ENCODE measurements around the gene NOX4. TPM values are rescaled to one million over a fixed set of nuclear protein-coding genes. Genes with fewer than 3 reads are reported as not detected.
A peak's percentile ranks its signal among the peaks of the same experiment; 100 is the strongest.

Gene NOX4
- total and polyA plus RNA-seq, 2 of the 8 experiments (the other 6 are each of a cell fraction or from before 2014, with no cell fraction given) = 2.0 to 2.3 TPM

DNA sequence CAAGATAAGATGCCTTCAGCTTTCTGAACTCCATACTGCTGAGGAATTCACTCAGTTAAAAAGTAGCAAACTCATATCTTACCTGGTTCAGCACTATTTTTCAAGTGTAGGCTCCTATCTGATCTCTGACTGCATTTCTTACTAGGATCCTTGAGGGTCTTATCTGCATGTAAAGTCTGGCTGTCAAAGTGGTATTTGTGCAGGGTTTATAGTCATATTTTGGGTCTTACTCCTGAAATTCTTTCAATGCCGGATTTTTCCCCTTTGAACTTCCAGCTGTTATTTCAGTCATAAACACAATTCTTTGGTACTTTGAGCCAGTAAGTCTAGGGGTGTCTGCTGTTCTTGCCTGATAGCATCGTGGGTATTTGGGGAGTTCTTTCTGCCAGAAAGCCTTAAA is 25.3 kb upstream of the NOX4 start:
- TF ChIP-seq GABPA (IDR thresholded peaks at IDR 0.05; ENCODE audit: borderline replicate concordance, insufficient read depth, low read length) (no peak), CHD2 (IDR thresholded peaks at IDR 0.05; ENCODE audit: low read length) (no peak), FOSL1 (IDR thresholded peaks at IDR 0.05; ENCODE audit: insufficient read depth, low read depth, low read length) (no peak), TAF1 (IDR thresholded peaks at IDR 0.05; ENCODE audit: low read depth, low read length) (no peak), RAD21 (IDR thresholded peaks at IDR 0.05 in 1 of 2, conservative IDR thresholded peaks at IDR 0.05 in 1 of 2; ENCODE audit: low read depth in 2 of 2, low read length in 2 of 2) (no peak), SIX5 (IDR thresholded peaks at IDR 0.05; ENCODE audit: low read depth, low read length) (no peak), YY1 (IDR thresholded peaks at IDR 0.05; ENCODE audit: low read depth, low read length) (no peak), KDM1A (IDR thresholded peaks at IDR 0.05; ENCODE audit: borderline replicate concordance, low read length) (no peak), SIN3A (conservative IDR thresholded peaks at IDR 0.05 in 1 of 2, IDR thresholded peaks at IDR 0.05 in 1 of 2; ENCODE audit: low read depth in 1 of 2, low read length in 2 of 2) (no peak), HDAC2 (IDR thresholded peaks at IDR 0.05; ENCODE audit: borderline replicate concordance in 1 of 2, low read depth in 2 of 2, low read length in 2 of 2) (no peak), JUND (IDR thresholded peaks at IDR 0.05; ENCODE audit: low read length) (no peak)
- H2BK120ac ChIP-seq (replicated peaks; ENCODE audit: low read depth, low read length) = no peak overlapping the region
- no peak overlapping the region for H4K91ac ChIP-seq (replicated peaks; ENCODE audit: insufficient read length, low read length)
- H3K9ac ChIP-seq (replicated peaks in 1 of 4; ENCODE audit: extremely low read depth in 1 of 4, low read depth in 3 of 4, low read length in 3 of 4) = no peak overlapping the region
- H3K23ac ChIP-seq (ENCODE audit: insufficient read length) = no peak overlapping the region
- H3K27ac ChIP-seq (ENCODE audit: low read depth, low read length) = no peak overlapping the region
- no peak overlapping the region for H3K18ac ChIP-seq (ENCODE audit: extremely low read depth, low read length)
- H4K20me1 ChIP-seq (replicated peaks in 1 of 2; ENCODE audit: control insufficient read depth in 1 of 2, insufficient read depth in 2 of 2, low read length in 2 of 2) = no peaks in the 10 kb centered on the region
- no peaks in the 10 kb centered on the region for H3K36me3 ChIP-seq (ENCODE audit: control insufficient read depth in 2 of 4, insufficient read depth in 4 of 4, low read length in 3 of 4)
- no peak overlapping the region for H2BK5ac ChIP-seq (ENCODE audit: low read depth, low read length)
- no peak overlapping the region for H4K8ac ChIP-seq (ENCODE audit: extremely low read depth, insufficient read depth, low read length)
- ChIA-PET CTCF (ENCODE audit: partially characterized antibody) (no interaction called here), POLR2A (ENCODE audit: partially characterized antibody) (no interaction called here)
- no peaks in the 10 kb centered on the region for H3K4me1 ChIP-seq (replicated peaks in 1 of 4; ENCODE audit: control insufficient read depth in 3 of 4, insufficient read depth in 4 of 4, low read length in 3 of 4)
- FAIRE-seq (no peak), DNase-seq (ENCODE audit: low read depth in 1 of 2, low spot score in 2 of 2) (no peak)
- no peak overlapping the region for H3K4me2 ChIP-seq (ENCODE audit: insufficient read depth in 1 of 2, low read depth in 2 of 2, low read length in 2 of 2)
- H3K56ac ChIP-seq (replicated peaks; ENCODE audit: insufficient read length, low read depth, low read length) = no peak overlapping the region
- no peaks in the 10 kb centered on the region for H3K79me1 ChIP-seq (ENCODE audit: low read depth, low read length)
- H4K5ac ChIP-seq (ENCODE audit: insufficient read length, low read depth, low read length) = no peak overlapping the region
- H2BK15ac ChIP-seq (ENCODE audit: low read length) = no peak overlapping the region
- H3K4ac ChIP-seq (replicated peaks; ENCODE audit: insufficient read length, low read depth, low read length) = no peak overlapping the region
- H2BK20ac ChIP-seq (ENCODE audit: low read length) = no peak overlapping the region
- H2AFZ ChIP-seq (ENCODE audit: low read length) = 0 out of 2 replicates have a peak overlapping the region, but pooled peaks have one; percentile 39
- H2AK5ac ChIP-seq (ENCODE audit: low read depth, low read length) = no peak overlapping the region
- no peak overlapping the region for H3K4me3 ChIP-seq (ENCODE audit: extremely low read depth in 1 of 4, insufficient read depth in 2 of 4, low read depth in 3 of 4, low read length in 4 of 4)
- 86% methylated on average over 2 of the region's 2 CpGs; no CpG with 5 or more reads in 1 of the 2 experiments for WGBS, 2 experiments (ENCODE audit: extremely low coverage in 1 of 2, insufficient coverage in 1 of 2, insufficient read length in 1 of 2, insufficient replicate concordance in 2 of 2, low coverage in 1 of 2, low lambda C conversion rate in 2 of 2, missing lambda C conversion rate in 1 of 2)
- H2BK12ac ChIP-seq (ENCODE audit: low read depth, low read length) = no peak overlapping the region
- no peaks in the 10 kb centered on the region for H3K27me3 ChIP-seq (replicated peaks in 1 of 4; ENCODE audit: control insufficient read depth in 3 of 4, extremely low read depth in 1 of 4, insufficient read depth in 3 of 4, low read length in 3 of 4)
- no peak overlapping the region for H3K14ac ChIP-seq (ENCODE audit: insufficient read length)
- no peaks in the 10 kb centered on the region for H3K9me3 ChIP-seq (ENCODE audit: insufficient read depth in 2 of 2, low read depth in 1 of 2, low read length in 1 of 2)
- H3K79me2 ChIP-seq (ENCODE audit: control insufficient read depth in 1 of 2, insufficient read depth in 2 of 2, low read length in 2 of 2) = no peaks in the 10 kb centered on the region
- no peaks in the 10 kb centered on the region for H3K23me2 ChIP-seq (ENCODE audit: low read depth, low read length)

All from H1 (cell line).